Osteocyte (in vitro differentiated cells): ENCODE data around the gene GRPEL2. TPM values are rescaled to one million over a fixed set of nuclear protein-coding genes. Genes with fewer than 3 reads are reported as not detected.
A peak's percentile ranks its signal among the peaks of the same experiment; 100 is the strongest.

ENCODE experiments used
- DNase-seq: peaks from one replicate; pipeline ENCODE4 v3.0.0; 2021; ENCODE audit warnings: mixed read lengths; ENCODE audit not compliant: unreplicated experiment; ENCODE audit errors: extremely low spot score
- H3K27ac Mint-ChIP-seq: one replicate; pipeline ENCODE4 v1.8.0; 2021; ENCODE audit warnings: mild to moderate bottlenecking, mixed read lengths; ENCODE audit not compliant: unreplicated experiment
- H3K27me3 Mint-ChIP-seq: one replicate; pipeline ENCODE4 v1.8.0; 2021; ENCODE audit warnings: mixed read lengths; ENCODE audit not compliant: unreplicated experiment
- H3K36me3 Mint-ChIP-seq: one replicate; pipeline ENCODE4 v1.8.0; 2021; ENCODE audit warnings: mixed read lengths; ENCODE audit not compliant: unreplicated experiment
- H3K4me1 Mint-ChIP-seq: one replicate; pipeline ENCODE4 v1.8.0; 2021; ENCODE audit warnings: mixed read lengths; ENCODE audit not compliant: unreplicated experiment
- H3K4me3 Mint-ChIP-seq: one replicate; pipeline ENCODE4 v1.8.0; 2021; ENCODE audit warnings: mild to moderate bottlenecking, moderate library complexity, mixed read lengths; ENCODE audit not compliant: unreplicated experiment
- H3K9me3 Mint-ChIP-seq: one replicate; pipeline ENCODE4 v1.8.0; 2021; ENCODE audit warnings: mixed read lengths; ENCODE audit not compliant: unreplicated experiment
- total RNA-seq: library from RNA; stranded (reverse); gene quantifications from 2 replicates; pipeline ENCODE4 v1.2.1, GENCODE V29; 2021
- TF ChIP-seq, protein P1 (sequence below): fragments of 200-600 bp; sonication (generic); IDR thresholded peaks from 2 replicates; pipeline ENCODE4 v1.5.0; 2021; ENCODE audit warnings: antibody characterized with exemption, mild to moderate bottlenecking, moderate library complexity

Gene GRPEL2
- total RNA-seq, 1 donor from 2014 or later: 25.2 TPM

- DNase-seq: no peak
- peaks cover 12% of the 10 kb centered on the region for H3K4me1 Mint-ChIP-seq
- no peak overlapping the region for H3K4me3 Mint-ChIP-seq
- no peaks in the 10 kb centered on the region for H3K9me3 Mint-ChIP-seq
- H3K27me3 Mint-ChIP-seq: no peaks in the 10 kb centered on the region
- H3K27ac Mint-ChIP-seq: no peak overlapping the region
- TF ChIP-seq, protein P1, sequence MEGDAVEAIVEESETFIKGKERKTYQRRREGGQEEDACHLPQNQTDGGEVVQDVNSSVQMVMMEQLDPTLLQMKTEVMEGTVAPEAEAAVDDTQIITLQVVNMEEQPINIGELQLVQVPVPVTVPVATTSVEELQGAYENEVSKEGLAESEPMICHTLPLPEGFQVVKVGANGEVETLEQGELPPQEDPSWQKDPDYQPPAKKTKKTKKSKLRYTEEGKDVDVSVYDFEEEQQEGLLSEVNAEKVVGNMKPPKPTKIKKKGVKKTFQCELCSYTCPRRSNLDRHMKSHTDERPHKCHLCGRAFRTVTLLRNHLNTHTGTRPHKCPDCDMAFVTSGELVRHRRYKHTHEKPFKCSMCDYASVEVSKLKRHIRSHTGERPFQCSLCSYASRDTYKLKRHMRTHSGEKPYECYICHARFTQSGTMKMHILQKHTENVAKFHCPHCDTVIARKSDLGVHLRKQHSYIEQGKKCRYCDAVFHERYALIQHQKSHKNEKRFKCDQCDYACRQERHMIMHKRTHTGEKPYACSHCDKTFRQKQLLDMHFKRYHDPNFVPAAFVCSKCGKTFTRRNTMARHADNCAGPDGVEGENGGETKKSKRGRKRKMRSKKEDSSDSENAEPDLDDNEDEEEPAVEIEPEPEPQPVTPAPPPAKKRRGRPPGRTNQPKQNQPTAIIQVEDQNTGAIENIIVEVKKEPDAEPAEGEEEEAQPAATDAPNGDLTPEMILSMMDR: no peak
- peaks cover 46% of the 10 kb centered on the region for H3K36me3 Mint-ChIP-seq
These were observed 6.9 kb downstream of the GRPEL2 start for GRCh38 chr5:149352169-149352568.

- H3K27me3 Mint-ChIP-seq: no peaks in the 10 kb centered on the region
- no peaks in the 10 kb centered on the region for H3K9me3 Mint-ChIP-seq
- H3K4me3 Mint-ChIP-seq: no peak overlapping the region
- H3K27ac Mint-ChIP-seq: no peak overlapping the region
- peaks cover 8% of the 10 kb centered on the region for H3K4me1 Mint-ChIP-seq
- peaks cover 40% of the 10 kb centered on the region for H3K36me3 Mint-ChIP-seq
- TF ChIP-seq, protein P1: no peak
- no peak for DNase-seq
These were observed 8.6 kb downstream of the GRPEL2 start for GRCh38 chr5:149353911-149354310.

DNA sequence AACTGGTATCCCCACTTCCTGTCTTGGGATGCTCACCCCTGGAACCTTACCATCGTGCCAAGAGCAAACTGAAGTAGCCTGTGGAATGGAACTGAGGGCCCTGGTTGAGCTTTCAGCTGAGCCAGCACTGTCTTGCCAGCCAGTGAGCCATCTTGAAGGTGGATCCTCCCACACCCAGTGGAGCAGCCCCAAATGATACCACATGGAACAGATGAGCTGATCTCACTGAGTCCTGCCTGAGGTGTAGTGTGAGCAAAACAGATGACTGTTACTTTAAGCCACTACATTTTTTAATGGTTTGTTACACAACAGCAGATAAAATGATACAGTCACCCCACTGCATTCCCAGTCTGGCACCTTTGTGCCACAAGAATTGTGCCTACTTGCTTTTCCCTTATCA lies 10.4 kb downstream of the GRPEL2 start:
- no peak overlapping the region for H3K27ac Mint-ChIP-seq
- no peaks in the 10 kb centered on the region for H3K9me3 Mint-ChIP-seq
- no peak for DNase-seq
- TF ChIP-seq, protein P1: no peak
- H3K36me3 Mint-ChIP-seq: peaks cover 27% of the 10 kb centered on the region
- H3K4me1 Mint-ChIP-seq: peaks cover 8% of the 10 kb centered on the region
- no peaks in the 10 kb centered on the region for H3K27me3 Mint-ChIP-seq
- no peak overlapping the region for H3K4me3 Mint-ChIP-seq

GRCh38 chr5:149356391-149356790 lies 11.1 kb downstream of the GRPEL2 start:
- TF ChIP-seq, protein P1: no peak
- H3K9me3 Mint-ChIP-seq: no peaks in the 10 kb centered on the region
- H3K27ac Mint-ChIP-seq: no peak overlapping the region
- H3K36me3 Mint-ChIP-seq: peaks cover 22% of the 10 kb centered on the region
- H3K4me1 Mint-ChIP-seq: peaks cover 8% of the 10 kb centered on the region
- no peak overlapping the region for H3K4me3 Mint-ChIP-seq
- no peaks in the 10 kb centered on the region for H3K27me3 Mint-ChIP-seq
- DNase-seq: no peak

GRCh38 chr5:149357370-149358293 lies 12.3 kb downstream of the GRPEL2 start, which contains the start of gene PCYOX1L:
Gene PCYOX1L, plus strand, starts transcription at chr5:149358046. Its CDS starts 23 bp downstream, at chr5:149358069.
- TF ChIP-seq, protein P1: no peak

More at GRCh38 chr5:149357370-149358293, 12.3 kb downstream of the GRPEL2 start, which contains the start of gene PCYOX1L:
- Mint-ChIP-seq H3K27ac (peak within 1 kb of the TSS; percentile 67), H3K9me3 (no peaks in the 10 kb centered on the region), H3K36me3 (peaks cover 11% of the 10 kb centered on the region), H3K27me3 (no peaks in the 10 kb centered on the region), H3K4me3 (peak within 1 kb of the TSS; percentile 84), H3K4me1 (peaks cover 8% of the 10 kb centered on the region)
- DNase-seq: peak; percentile 97
